GM03348 (cell line): ENCODE measurements around the gene ILRUN.
"Not testable (repeated sequence)": the region's sequence is repeated elsewhere in the genome, so short reads cannot be mapped to it uniquely, and the experiment has no call there.

Experiments
- DNase-seq: peaks from one replicate; pipeline ENCODE4 v3.0.0; 2012; ENCODE audit warnings: low spot score

ILRUN gene

GRCh38 chr6:34696739-34697543 lies at the start of gene ILRUN:
Gene ILRUN (minus strand): TSS chr6:34696767. CDS start chr6:34696603, 164 bp downstream.
- peak; percentile 97 for DNase-seq

- DNase-seq = no peak
These were observed 48.9 kb upstream of the ILRUN start for GRCh38 chr6:34745277-34746103.

GRCh38 chr6:34744294-34744647 lies 47.7 kb upstream of the ILRUN start:
- DNase-seq = not testable (repeated sequence)

- no peak for DNase-seq
These were observed 47.2 kb upstream of the ILRUN start for GRCh38 chr6:34743625-34744293.

- DNase-seq = no peak
These were observed 45.5 kb upstream of the ILRUN start for GRCh38 chr6:34742094-34742493.

GRCh38 chr6:34736823-34737222 lies 40.3 kb upstream of the ILRUN start:
- no peak for DNase-seq

GRCh38 chr6:34731393-34732060 lies 35.0 kb upstream of the ILRUN start:
- no peak for DNase-seq

- DNase-seq = no peak
These were observed 33.3 kb upstream of the ILRUN start for GRCh38 chr6:34729631-34730470.

- DNase-seq = no peak
These were observed 29.5 kb upstream of the ILRUN start for GRCh38 chr6:34726055-34726454.

- no peak for DNase-seq
These were observed 26.6 kb upstream of the ILRUN start for GRCh38 chr6:34723203-34723602.

- no peak for DNase-seq
These were observed 25.9 kb upstream of the ILRUN start for GRCh38 chr6:34722451-34722850.

- not testable (repeated sequence) for DNase-seq
These were observed 23.6 kb upstream of the ILRUN start for GRCh38 chr6:34720160-34720559.

GRCh38 chr6:34719646-34720045 lies 23.1 kb upstream of the ILRUN start:
- DNase-seq = not testable (repeated sequence)

GRCh38 chr6:34718976-34719375 lies 22.4 kb upstream of the ILRUN start:
- DNase-seq = no peak

GRCh38 chr6:34717466-34717865 lies 20.9 kb upstream of the ILRUN start:
- no peak for DNase-seq

GRCh38 chr6:34714663-34715062 lies 18.1 kb upstream of the ILRUN start:
- DNase-seq = no peak

GRCh38 chr6:34712881-34713280 lies 16.3 kb upstream of the ILRUN start:
- not testable (repeated sequence) for DNase-seq

GRCh38 chr6:34709386-34709785 lies 12.8 kb upstream of the ILRUN start:
- peak; percentile 68 for DNase-seq

GRCh38 chr6:34705241-34705640 lies 8.7 kb upstream of the ILRUN start:
- no peak for DNase-seq

GRCh38 chr6:34701199-34701598 lies 4.6 kb upstream of the ILRUN start:
- DNase-seq = no peak

GRCh38 chr6:34697904-34698559 lies 1.5 kb upstream of the ILRUN start:
- no peak for DNase-seq
